Nephron (organoid): ENCODE data around the gene ADISSP.

Experiments used
- H3K27ac Mint-ChIP-seq, 3 experiments: 2 replicates each; pipeline ENCODE4 v1.8.0; 2020; ENCODE audit warnings: mixed read lengths in 3 of 3, mild to moderate bottlenecking in 2 of 3, moderate library complexity in 1 of 3
- H3K27me3 Mint-ChIP-seq: 2 replicates; pipeline ENCODE4 v1.8.0; 2021; ENCODE audit warnings: low read depth, mild to moderate bottlenecking, moderate library complexity, mixed read lengths
- H3K36me3 Mint-ChIP-seq: 2 replicates; pipeline ENCODE4 v1.8.0; 2020; ENCODE audit warnings: low read depth, mixed read lengths
- H3K4me1 Mint-ChIP-seq: 2 replicates; pipeline ENCODE4 v1.8.0; 2020; ENCODE audit warnings: mixed read lengths
- H3K4me3 Mint-ChIP-seq, 3 experiments: 2 replicates each; pipeline ENCODE4 v1.8.0; 2020; ENCODE audit warnings: mild to moderate bottlenecking in 3 of 3, mixed read lengths in 3 of 3, moderate library complexity in 2 of 3
- H3K9me3 Mint-ChIP-seq: 2 replicates; pipeline ENCODE4 v1.8.0; 2020; ENCODE audit warnings: mixed read lengths
- CTCF ChIP-seq, 3 experiments: fragments of 200-600 bp; sonication (generic); IDR thresholded peaks; one replicate each; pipeline ENCODE4 v1.5.0; 2021; ENCODE audit warnings: antibody characterized with exemption in 3 of 3; ENCODE audit not compliant: unreplicated experiment in 3 of 3

The ADISSP gene

GRCh38 chr20:3812259-3812681, 44.7 kb upstream of the ADISSP start:
- Mint-ChIP-seq H3K4me3 (peak overlapping the region in 1 of 3 experiments; percentile 69), H3K36me3 (no peaks in the 10 kb centered on the region), H3K4me1 (peaks cover 36% of the 10 kb centered on the region), H3K27me3 (peaks cover 3% of the 10 kb centered on the region), H3K9me3 (no peaks in the 10 kb centered on the region), H3K27ac (peak overlapping the region; percentile 89 to 100 (median 99))
- TF ChIP-seq CTCF (IDR thresholded peaks at IDR 0.05; ENCODE audit: unreplicated experiment in 3 of 3), result no peak

- Mint-ChIP-seq H3K27me3 (peaks cover 3% of the 10 kb centered on the region), H3K4me1 (peaks cover 43% of the 10 kb centered on the region), H3K9me3 (no peaks in the 10 kb centered on the region), H3K4me3 (peak overlapping the region in 2 of 3 experiments; percentile 38 to 72), H3K27ac (peak overlapping the region; percentile 89 to 100 (median 99)), H3K36me3 (no peaks in the 10 kb centered on the region)
- no peak for TF ChIP-seq CTCF (IDR thresholded peaks at IDR 0.05; ENCODE audit: unreplicated experiment in 3 of 3)
Observed at GRCh38 chr20:3811467-3812258, 44.1 kb upstream of the ADISSP start.

GRCh38 chr20:3808544-3808943, 41.0 kb upstream of the ADISSP start:
- Mint-ChIP-seq H3K27ac (peak overlapping the region in 2 of 3 experiments; percentile 89 to 99), H3K36me3 (peaks cover 17% of the 10 kb centered on the region), H3K4me1 (peaks cover 62% of the 10 kb centered on the region), H3K27me3 (peaks cover 7% of the 10 kb centered on the region), H3K4me3 (no peak overlapping the region), H3K9me3 (no peaks in the 10 kb centered on the region)
- no peak for TF ChIP-seq CTCF (IDR thresholded peaks at IDR 0.05; ENCODE audit: unreplicated experiment in 3 of 3)

DNA sequence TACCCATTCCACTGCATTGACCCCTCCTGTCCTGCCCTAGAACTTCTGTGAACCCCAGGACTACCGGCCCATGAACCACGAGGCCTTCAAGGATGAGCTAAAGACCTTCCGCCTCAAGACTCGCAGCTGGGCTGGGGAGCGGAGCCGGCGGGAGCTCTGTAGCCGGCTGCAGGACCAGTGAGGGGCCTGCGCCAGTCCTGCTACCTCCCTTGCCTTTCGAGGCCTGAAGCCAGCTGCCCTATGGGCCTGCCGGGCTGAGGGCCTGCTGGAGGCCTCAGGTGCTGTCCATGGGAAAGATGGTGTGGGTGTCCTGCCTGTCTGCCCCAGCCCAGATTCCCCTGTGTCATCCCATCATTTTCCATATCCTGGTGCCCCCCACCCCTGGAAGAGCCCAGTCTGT, 37.2 kb upstream of the ADISSP start:
- Mint-ChIP-seq H3K9me3 (no peaks in the 10 kb centered on the region), H3K36me3 (peaks cover 33% of the 10 kb centered on the region), H3K4me3 (no peak overlapping the region), H3K27ac (peak overlapping the region in 1 of 3 experiments; percentile 99), H3K4me1 (peaks cover 57% of the 10 kb centered on the region), H3K27me3 (peaks cover 4% of the 10 kb centered on the region)
- TF ChIP-seq CTCF (IDR thresholded peaks at IDR 0.05; ENCODE audit: unreplicated experiment in 3 of 3), result no peak

GRCh38 chr20:3804254-3804751, 36.8 kb upstream of the ADISSP start:
- TF ChIP-seq CTCF (IDR thresholded peaks at IDR 0.05; ENCODE audit: unreplicated experiment in 3 of 3), result no peak
- peaks cover 33% of the 10 kb centered on the region for H3K36me3 Mint-ChIP-seq
- peaks cover 62% of the 10 kb centered on the region for H3K4me1 Mint-ChIP-seq
- H3K4me3 Mint-ChIP-seq, result no peak overlapping the region
- H3K27me3 Mint-ChIP-seq, result peaks cover 4% of the 10 kb centered on the region
- peak overlapping the region in 1 of 3 experiments; percentile 74 for H3K27ac Mint-ChIP-seq
- H3K9me3 Mint-ChIP-seq, result no peaks in the 10 kb centered on the region
